A549 (cell line): Measurements from ENCODE around the gene RPL9. TPM values are rescaled to one million over a fixed set of nuclear protein-coding genes. Genes with fewer than 3 reads are reported as not detected.

Source experiments
- ATAC-seq, 2 experiments: fragments of 200-7000 bp in 1 of 2; fragments of >200 bp in 1 of 2; cut with Nextera tagmentation in 1 of 2; cut with Tn5 transposase in 1 of 2; 3 replicates each; pipeline versions ENCODE4 v1.8.0 to v1.9.1; 2018 to 2020; ENCODE audit warnings: mild to moderate bottlenecking in 1 of 2, moderate library complexity in 1 of 2
- CTCF ChIA-PET: fragments of 300-600 bp; sonication (Branson Sonifier 250); formaldehyde crosslinking; extraction: SDS; loops from one replicate; lab custom pipeline; 2021; ENCODE audit warnings: antibody characterized with exemption, inconsistent platforms; lab: Yijun Ruan, JAX
- POLR2A ChIA-PET: fragments of 350-600 bp; formaldehyde crosslinking; extraction: SDS; loops from one replicate; lab custom pipeline; 2021; ENCODE audit warnings: antibody characterized with exemption, inconsistent platforms; lab: Yijun Ruan, JAX
- DNase-seq, 2 experiments: peaks; one replicate each; pipeline versions ENCODE4 v3.0.0 to v3.0.0-alpha.2; 2011 to 2016; ENCODE audit warnings: low read depth in 1 of 2, low spot score in 1 of 2
- FAIRE-seq: peaks from 2 replicates; lab custom pipeline; 2011; peaks lifted over from hg19 to GRCh38; lab: Jason Lieb, UNC
- H3K27ac ChIP-seq, 2 experiments: fragments of >200 bp; sonication (Bioruptor Twin); formaldehyde crosslinking; 3 replicates each; pipeline ENCODE4 v1.5.1; 2016 to 2017
- H3K4me1 ChIP-seq: fragments of >200 bp; sonication (Bioruptor Twin); formaldehyde crosslinking; 3 replicates; pipeline ENCODE4 v1.6.1; 2016
- H3K4me2 ChIP-seq: fragments of >200 bp; sonication (Bioruptor Twin); formaldehyde crosslinking; 3 replicates; pipeline ENCODE4 v1.6.1; 2016
- H3K4me3 ChIP-seq: fragments of >200 bp; sonication (Bioruptor Twin); formaldehyde crosslinking; 3 replicates; pipeline ENCODE4 v1.5.1; 2016
- H3K9me3 ChIP-seq: fragments of >200 bp; sonication (Bioruptor Twin); formaldehyde crosslinking; 3 replicates; pipeline ENCODE4 v1.6.1; 2016
- CBX2 ChIP-seq: fragments of 200-600 bp; sonication (generic); IDR thresholded peaks from 2 replicates; pipeline ENCODE4 v1.6.1; 2016; ENCODE audit warnings: low read depth, mild to moderate bottlenecking, borderline replicate concordance
- CBX8 ChIP-seq: fragments of 200-600 bp; sonication (generic); IDR thresholded peaks from 2 replicates; pipeline ENCODE4 v1.6.1; 2016
- CEBPB ChIP-seq, 2 experiments: fragments of >200 bp in 1 of 2; sonication (Bioruptor Twin) in 1 of 2; formaldehyde crosslinking in 1 of 2; IDR thresholded peaks; 2 replicates each; pipeline ENCODE4 v1.6.1; 2012 to 2016
- CHD2 ChIP-seq: fragments of 150-350 bp; IDR thresholded peaks from 2 replicates; pipeline ENCODE4 v1.6.1; 2014; ENCODE audit warnings: low read length; ENCODE audit not compliant: partially characterized antibody
- EHF ChIP-seq: fragments of 250-450 bp; sonication (Bioruptor Pico); IDR thresholded peaks from 2 replicates; pipeline ENCODE4 v1.5.0; 2020; ENCODE audit warnings: mild to moderate bottlenecking
- EHMT2 ChIP-seq: fragments of 200-600 bp; sonication (generic); IDR thresholded peaks from 2 replicates; pipeline ENCODE4 v1.6.1; 2016; ENCODE audit warnings: antibody characterized with exemption, low read depth, mild to moderate bottlenecking, moderate library complexity
- ESRRA ChIP-seq: fragments of 150-350 bp; IDR thresholded peaks from 2 replicates; pipeline ENCODE4 v1.6.1; 2014; ENCODE audit warnings: mild to moderate bottlenecking, low read length, borderline replicate concordance
- FOSL2 ChIP-seq, 2 experiments: fragments of 450-650 bp in 1 of 2; fragments of >200 bp in 1 of 2; sonication (Bioruptor Twin) in 1 of 2; formaldehyde crosslinking; IDR thresholded peaks; 2 replicates each; pipeline versions ENCODE4 v1.5.0 to v1.6.1; 2016 to 2020; ENCODE audit warnings: mild to moderate bottlenecking in 1 of 2, moderate library complexity in 1 of 2
- JUNB ChIP-seq: fragments of >200 bp; sonication (Bioruptor Twin); formaldehyde crosslinking; IDR thresholded peaks from 2 replicates; pipeline ENCODE4 v1.6.1; 2016
- KDM5A ChIP-seq: fragments of 200-600 bp; sonication (generic); IDR thresholded peaks from 2 replicates; pipeline ENCODE4 v1.6.1; 2016; ENCODE audit warnings: antibody characterized with exemption, mild to moderate bottlenecking
- MAFK ChIP-seq: fragments of 450-650 bp; IDR thresholded peaks from 2 replicates; pipeline ENCODE4 v1.6.1; 2014; ENCODE audit not compliant: partially characterized antibody
- MAZ ChIP-seq: fragments of 150-350 bp; IDR thresholded peaks from 2 replicates; pipeline ENCODE4 v1.6.1; 2014; ENCODE audit warnings: antibody characterized with exemption, low read depth, low read length, borderline replicate concordance
- MYC ChIP-seq: IDR thresholded peaks from 2 replicates; pipeline ENCODE4 v1.6.1; 2012; ENCODE audit warnings: mild to moderate bottlenecking, inconsistent platforms, low read length, improper control_type of control experiment, borderline replicate concordance
- RAD21 ChIP-seq, 2 experiments: fragments of >200 bp in 1 of 2; sonication (Bioruptor Twin) in 1 of 2; formaldehyde crosslinking in 1 of 2; IDR thresholded peaks in 1 of 2; conservative IDR thresholded peaks in 1 of 2; 2 replicates in 1 of 2; 3 replicates in 1 of 2; pipeline ENCODE4 v1.6.1; 2012 to 2018; ENCODE audit warnings: inconsistent platforms in 1 of 2
- RCOR1 ChIP-seq: fragments of 150-350 bp; IDR thresholded peaks from 2 replicates; pipeline ENCODE4 v1.6.1; 2014; ENCODE audit warnings: antibody characterized with exemption, low read length, low read depth
- TFCP2L1 ChIP-seq: fragments of 250-450 bp; sonication (Bioruptor Pico); IDR thresholded peaks from 2 replicates; pipeline ENCODE4 v1.5.0; 2021; ENCODE audit warnings: mild to moderate bottlenecking
- ZNF302 ChIP-seq: fragments of 250-450 bp; sonication (Bioruptor Pico); IDR thresholded peaks from 2 replicates; pipeline ENCODE4 v1.9.0; 2021; ENCODE audit warnings: inconsistent platforms, mild to moderate bottlenecking, moderate library complexity
- WGBS: methylation state at CpG from one replicate; pipeline ENCODE4 v1.1.6; 2017; ENCODE audit errors: missing lambda C conversion rate; 5-methylcytosine and 5-hydroxymethylcytosine counted together
- polyA plus RNA-seq, 4 experiments: library from polyadenylated mRNA; depleted of rRNA in 3 of 4; stranded (reverse); fragments of >200 nt; fragmentation: RNase III in 1 of 4; extraction: RNeasy Plus Mini Kit Qiagen cat#74134 plus additional on column Dnase treatment in 1 of 4; gene quantifications; 2 replicates in 3 of 4; 3 replicates in 1 of 4; pipeline ENCODE4 v1.2.3, GENCODE V29; 2011 to 2017
- TF ChIP-seq, protein P1 (sequence below): fragments of 150-350 bp; IDR thresholded peaks from 2 replicates; pipeline ENCODE4 v1.6.1; 2014; ENCODE audit warnings: low read depth, mild to moderate bottlenecking, low read length
- TF ChIP-seq, protein P2 (sequence below): fragments of 200-600 bp; sonication (generic); IDR thresholded peaks from 2 replicates; pipeline ENCODE4 v1.6.1; 2016; ENCODE audit warnings: antibody characterized with exemption, mild to moderate bottlenecking, moderate library complexity

Gene RPL9
- polyA plus RNA-seq, 2 of the 4 experiments (the other 2 are of a cell fraction), result 786 to 1,263 TPM

DNA sequence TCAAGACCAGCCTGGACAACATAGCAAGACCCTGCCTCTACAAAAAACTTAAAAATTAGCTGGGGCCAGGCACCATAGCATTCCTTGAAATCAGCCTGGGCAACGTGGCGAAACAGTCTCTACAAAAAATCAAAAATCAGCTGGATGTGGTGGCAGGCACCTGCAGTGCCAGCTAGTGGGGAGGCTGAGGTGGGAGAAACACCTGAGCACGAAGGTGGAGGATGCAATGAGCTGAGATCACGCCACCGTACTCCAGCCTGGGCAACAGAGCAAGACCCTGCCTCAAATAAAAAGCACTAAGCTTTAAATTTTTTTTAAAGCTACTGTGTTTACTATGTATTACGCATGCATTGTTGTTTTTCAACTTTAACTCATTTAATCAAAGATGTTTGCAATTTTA, 3.2 kb downstream of the RPL9 start:
- DNase-seq, result no peak
- ChIA-PET POLR2A (no interaction called here), CTCF (interaction anchor here (1.1 kb wide), 1 partner anchor 14 kb away, joined by 3 read pairs; no protein-coding TSS in a partner anchor)
- Histone ChIP-seq H3K4me3 (no peak overlapping the region), H3K27ac (no peak overlapping the region), H3K9me3 (no peaks in the 10 kb centered on the region), H3K4me2 (peak overlapping the region; percentile 94), H3K4me1 (peaks cover 44% of the 10 kb centered on the region)
- ATAC-seq, result no peak
- FAIRE-seq, result no peak
- 91% methylated on average over 6 of the region's 6 CpGs for WGBS
- TF ChIP-seq ZNF302 (CRISPR knock-in tag), result no peak
- TF ChIP-seq CHD2, result no peak
- TF ChIP-seq CBX2, result no peak
- TF ChIP-seq RAD21 (conservative IDR thresholded peaks at IDR 0.05 in 1 of 2, IDR thresholded peaks at IDR 0.05 in 1 of 2), result no peak
- TF ChIP-seq CBX8, result no peak
- TF ChIP-seq JUNB, result no peak
- TF ChIP-seq TFCP2L1, result no peak
- no peak for TF ChIP-seq KDM5A
- TF ChIP-seq, protein P1, sequence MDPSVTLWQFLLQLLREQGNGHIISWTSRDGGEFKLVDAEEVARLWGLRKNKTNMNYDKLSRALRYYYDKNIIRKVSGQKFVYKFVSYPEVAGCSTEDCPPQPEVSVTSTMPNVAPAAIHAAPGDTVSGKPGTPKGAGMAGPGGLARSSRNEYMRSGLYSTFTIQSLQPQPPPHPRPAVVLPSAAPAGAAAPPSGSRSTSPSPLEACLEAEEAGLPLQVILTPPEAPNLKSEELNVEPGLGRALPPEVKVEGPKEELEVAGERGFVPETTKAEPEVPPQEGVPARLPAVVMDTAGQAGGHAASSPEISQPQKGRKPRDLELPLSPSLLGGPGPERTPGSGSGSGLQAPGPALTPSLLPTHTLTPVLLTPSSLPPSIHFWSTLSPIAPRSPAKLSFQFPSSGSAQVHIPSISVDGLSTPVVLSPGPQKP, result no peak
- TF ChIP-seq RCOR1, result no peak
- no peak for TF ChIP-seq ESRRA

DNA sequence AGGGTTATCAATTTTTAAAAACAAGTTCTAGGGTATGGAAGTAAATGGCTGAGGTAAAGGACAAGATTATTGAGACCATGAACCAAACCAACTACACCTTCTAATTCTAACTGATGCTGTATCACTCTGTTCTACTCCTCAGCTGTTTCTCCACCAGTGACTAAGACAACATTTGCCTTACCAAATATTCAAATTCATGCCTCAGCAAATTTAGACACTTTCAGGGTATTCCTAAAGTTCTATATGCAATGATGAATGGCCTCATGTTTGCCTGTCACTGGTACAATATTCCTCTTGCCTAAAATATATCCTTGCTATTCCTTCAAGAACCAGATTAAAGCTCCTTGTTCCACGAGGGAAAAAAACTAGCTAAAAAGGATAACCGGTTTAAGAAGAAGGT, 5.0 kb downstream of the RPL9 start:
- ChIA-PET CTCF (interaction anchor here (0.6 kb wide), 1 partner anchor 697 kb away, joined by 3 read pairs; no protein-coding TSS in a partner anchor), POLR2A (no interaction called here)
- Histone ChIP-seq H3K4me1 (peaks cover 43% of the 10 kb centered on the region), H3K4me2 (no peak overlapping the region), H3K4me3 (no peak overlapping the region), H3K9me3 (no peaks in the 10 kb centered on the region), H3K27ac (no peak overlapping the region)
- TF ChIP-seq CEBPB (IDR thresholded peaks at IDR 0.05) (no peak), MAFK (peak; percentile 48), MYC (no peak), EHF (no peak), EHMT2 (no peak), FOSL2 (IDR thresholded peaks at IDR 0.05) (no peak), FOSL2 (CRISPR knock-in tag; IDR thresholded peaks at IDR 0.05) (no peak), MAZ (no peak)
- TF ChIP-seq, protein P2, sequence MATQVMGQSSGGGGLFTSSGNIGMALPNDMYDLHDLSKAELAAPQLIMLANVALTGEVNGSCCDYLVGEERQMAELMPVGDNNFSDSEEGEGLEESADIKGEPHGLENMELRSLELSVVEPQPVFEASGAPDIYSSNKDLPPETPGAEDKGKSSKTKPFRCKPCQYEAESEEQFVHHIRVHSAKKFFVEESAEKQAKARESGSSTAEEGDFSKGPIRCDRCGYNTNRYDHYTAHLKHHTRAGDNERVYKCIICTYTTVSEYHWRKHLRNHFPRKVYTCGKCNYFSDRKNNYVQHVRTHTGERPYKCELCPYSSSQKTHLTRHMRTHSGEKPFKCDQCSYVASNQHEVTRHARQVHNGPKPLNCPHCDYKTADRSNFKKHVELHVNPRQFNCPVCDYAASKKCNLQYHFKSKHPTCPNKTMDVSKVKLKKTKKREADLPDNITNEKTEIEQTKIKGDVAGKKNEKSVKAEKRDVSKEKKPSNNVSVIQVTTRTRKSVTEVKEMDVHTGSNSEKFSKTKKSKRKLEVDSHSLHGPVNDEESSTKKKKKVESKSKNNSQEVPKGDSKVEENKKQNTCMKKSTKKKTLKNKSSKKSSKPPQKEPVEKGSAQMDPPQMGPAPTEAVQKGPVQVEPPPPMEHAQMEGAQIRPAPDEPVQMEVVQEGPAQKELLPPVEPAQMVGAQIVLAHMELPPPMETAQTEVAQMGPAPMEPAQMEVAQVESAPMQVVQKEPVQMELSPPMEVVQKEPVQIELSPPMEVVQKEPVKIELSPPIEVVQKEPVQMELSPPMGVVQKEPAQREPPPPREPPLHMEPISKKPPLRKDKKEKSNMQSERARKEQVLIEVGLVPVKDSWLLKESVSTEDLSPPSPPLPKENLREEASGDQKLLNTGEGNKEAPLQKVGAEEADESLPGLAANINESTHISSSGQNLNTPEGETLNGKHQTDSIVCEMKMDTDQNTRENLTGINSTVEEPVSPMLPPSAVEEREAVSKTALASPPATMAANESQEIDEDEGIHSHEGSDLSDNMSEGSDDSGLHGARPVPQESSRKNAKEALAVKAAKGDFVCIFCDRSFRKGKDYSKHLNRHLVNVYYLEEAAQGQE, result no peak
- WGBS, result 84% methylated on average over 2 of the region's 2 CpGs
- DNase-seq (no peak), ATAC-seq (no peak), FAIRE-seq (no peak)
